Stimulated activated naive CD8-positive, alpha-beta T cell treated with anti-CD3 and anti-CD28 coated beads, Interleukin-15, Interleukin-2, amounts not matched to agents 100 ng/mL and 50 ng/mL, for 24 hours (primary cell): ENCODE measurements around the gene ATP2C2.

ENCODE experiments used
- H3K27ac Mint-ChIP-seq: one replicate; pipeline ENCODE4 v1.8.0; 2021; ENCODE audit warnings: mild to moderate bottlenecking, mixed read lengths
- H3K27me3 Mint-ChIP-seq: one replicate; pipeline ENCODE4 v1.8.0; 2021; ENCODE audit warnings: mixed read lengths
- H3K36me3 Mint-ChIP-seq: one replicate; pipeline ENCODE4 v1.8.0; 2021; ENCODE audit warnings: low read depth, mixed read lengths
- H3K4me1 Mint-ChIP-seq: one replicate; pipeline ENCODE4 v1.8.0; 2021; ENCODE audit warnings: low read depth, mixed read lengths
- H3K4me3 Mint-ChIP-seq: one replicate; pipeline ENCODE4 v1.8.0; 2021; ENCODE audit warnings: mild to moderate bottlenecking, mixed read lengths
- H3K9me3 Mint-ChIP-seq: one replicate; pipeline ENCODE4 v1.8.0; 2021; ENCODE audit warnings: mixed read lengths

The ATP2C2 gene

GRCh38 chr16:84482001-84482891 lies 113.9 kb downstream of the ATP2C2 start:
- Mint-ChIP-seq H3K4me1 (peaks cover 7% of the 10 kb centered on the region), H3K4me3 (no peak overlapping the region), H3K9me3 (no peaks in the 10 kb centered on the region), H3K36me3 (no peaks in the 10 kb centered on the region), H3K27ac (no peak overlapping the region), H3K27me3 (no peaks in the 10 kb centered on the region)

DNA sequence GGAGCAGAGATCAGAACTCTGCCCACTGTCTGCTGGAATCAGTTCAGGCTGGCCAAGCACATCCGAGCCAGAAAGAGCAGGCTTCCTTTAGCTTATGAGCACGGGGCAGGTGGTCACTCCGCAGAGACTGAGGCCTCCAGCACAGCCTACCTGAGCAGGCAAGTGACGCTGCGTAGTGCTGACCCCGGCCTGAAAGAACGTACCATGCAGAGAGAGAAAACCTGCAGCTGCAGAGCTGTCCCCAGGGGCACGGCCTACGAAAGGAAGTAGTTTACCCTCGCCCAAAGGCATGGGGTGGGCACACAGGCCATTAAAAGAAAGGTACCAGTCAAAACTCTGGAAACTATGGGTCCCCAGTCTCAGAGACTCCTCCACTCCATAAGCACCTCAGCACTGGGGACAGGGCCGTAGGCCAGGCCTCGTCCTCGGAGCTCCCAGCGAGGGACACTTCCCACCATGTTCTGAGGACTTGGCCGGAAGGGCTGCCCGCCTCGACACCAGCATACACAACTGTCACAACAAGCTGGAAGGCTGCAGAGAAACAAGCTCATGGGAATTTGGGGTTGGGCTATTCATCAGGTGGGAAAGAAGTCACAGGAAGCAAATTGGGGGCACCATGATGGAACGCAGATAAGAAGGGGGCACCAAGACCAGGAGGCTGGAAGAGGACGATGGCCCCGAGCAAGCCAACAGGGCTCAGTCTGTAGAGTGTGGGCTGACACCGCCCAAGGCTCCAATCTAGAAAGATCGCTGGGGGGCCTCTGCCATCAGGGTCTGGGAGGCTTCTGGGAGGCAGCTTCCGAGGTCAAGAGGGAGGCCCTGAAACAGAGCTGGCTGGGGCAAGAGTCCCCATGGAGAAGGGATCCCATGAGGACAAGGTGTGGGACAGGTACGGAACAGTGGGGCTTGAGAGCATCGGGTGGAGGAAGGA lies 114.9 kb downstream of the ATP2C2 start:
- H3K27ac Mint-ChIP-seq, result no peak overlapping the region
- no peak overlapping the region for H3K4me3 Mint-ChIP-seq
- H3K9me3 Mint-ChIP-seq, result no peaks in the 10 kb centered on the region
- no peaks in the 10 kb centered on the region for H3K36me3 Mint-ChIP-seq
- H3K4me1 Mint-ChIP-seq, result peaks cover 6% of the 10 kb centered on the region
- no peaks in the 10 kb centered on the region for H3K27me3 Mint-ChIP-seq

- Mint-ChIP-seq H3K27me3 (no peaks in the 10 kb centered on the region), H3K4me1 (no peaks in the 10 kb centered on the region), H3K9me3 (no peaks in the 10 kb centered on the region), H3K4me3 (no peak overlapping the region), H3K36me3 (no peaks in the 10 kb centered on the region), H3K27ac (no peak overlapping the region)
Measured at GRCh38 chr16:84483882-84484565, 115.7 kb downstream of the ATP2C2 start.

DNA sequence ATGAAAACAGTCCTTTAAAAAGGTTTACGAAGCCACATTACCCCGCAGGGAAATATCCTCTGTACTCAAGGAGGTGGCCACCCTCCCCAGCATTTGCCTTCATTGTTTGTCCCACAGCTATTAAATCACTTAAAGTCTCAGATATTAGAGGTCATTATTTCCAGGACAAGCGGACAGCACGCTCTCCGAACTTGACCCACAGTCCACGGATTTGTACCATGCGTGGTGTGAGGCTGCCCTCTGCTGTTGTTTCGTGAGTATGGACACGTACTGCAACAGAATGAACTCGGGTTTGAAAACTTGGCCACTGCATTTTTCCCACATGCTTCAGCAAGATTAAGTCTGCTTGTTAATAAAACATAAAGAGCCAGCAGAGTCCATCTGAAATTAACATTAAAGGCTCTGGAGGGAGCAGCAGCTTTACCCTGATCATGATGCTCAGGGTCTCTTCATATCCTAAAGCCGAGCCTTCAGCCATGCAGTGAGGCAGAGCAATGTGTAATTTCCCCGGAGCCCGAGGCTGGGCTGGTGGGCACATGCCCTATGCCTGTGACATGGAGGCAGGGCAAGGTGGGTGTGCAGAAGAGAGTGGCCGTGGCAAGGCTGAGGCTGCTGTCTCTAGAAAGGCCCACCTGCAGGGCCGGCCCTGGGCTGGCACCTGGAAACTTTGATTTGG lies 116.4 kb downstream of the ATP2C2 start:
- no peak overlapping the region for H3K4me3 Mint-ChIP-seq
- no peaks in the 10 kb centered on the region for H3K4me1 Mint-ChIP-seq
- no peaks in the 10 kb centered on the region for H3K36me3 Mint-ChIP-seq
- H3K27me3 Mint-ChIP-seq, result no peaks in the 10 kb centered on the region
- H3K9me3 Mint-ChIP-seq, result no peaks in the 10 kb centered on the region
- H3K27ac Mint-ChIP-seq, result no peak overlapping the region

DNA sequence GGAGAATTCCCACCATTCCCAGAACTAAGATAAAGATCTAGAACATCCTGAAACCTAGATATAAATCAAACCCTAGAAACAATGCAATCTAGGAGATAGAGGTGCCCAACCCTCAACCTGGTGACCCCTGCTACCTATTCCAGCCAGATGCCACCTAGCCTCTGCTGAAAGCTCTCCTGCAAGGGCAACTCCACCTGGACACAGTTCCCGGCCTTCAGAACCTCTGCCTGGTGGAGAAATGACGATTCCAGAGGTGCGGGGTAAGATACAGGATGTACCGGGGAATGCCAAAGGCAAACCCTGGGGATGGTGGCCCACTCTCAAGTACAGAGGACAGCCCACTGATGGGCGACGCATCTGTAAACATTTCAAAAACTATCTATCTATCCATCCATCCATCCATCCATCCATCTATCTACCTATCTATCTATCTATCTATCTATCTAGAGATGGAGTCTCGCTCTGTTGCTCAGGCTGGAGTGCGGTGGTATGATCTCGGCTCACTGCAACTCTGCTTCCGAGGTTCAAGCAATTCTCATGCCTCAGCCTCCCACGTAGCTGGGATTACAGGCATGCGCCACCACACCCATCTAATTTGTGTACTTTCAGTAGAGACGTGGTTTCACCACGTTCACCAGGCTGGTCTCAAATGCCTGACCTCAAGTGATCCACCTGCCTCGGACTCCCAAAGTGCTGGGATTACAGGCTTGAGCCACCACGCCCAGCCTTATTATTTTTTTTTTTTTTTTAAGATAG lies 117.1 kb downstream of the ATP2C2 start:
- Mint-ChIP-seq H3K4me3 (no peak overlapping the region), H3K36me3 (no peaks in the 10 kb centered on the region), H3K4me1 (no peaks in the 10 kb centered on the region), H3K27ac (no peak overlapping the region), H3K27me3 (no peaks in the 10 kb centered on the region), H3K9me3 (no peaks in the 10 kb centered on the region)

- H3K4me3 Mint-ChIP-seq, result no peak overlapping the region
- H3K27ac Mint-ChIP-seq, result no peak overlapping the region
- no peaks in the 10 kb centered on the region for H3K36me3 Mint-ChIP-seq
- no peaks in the 10 kb centered on the region for H3K9me3 Mint-ChIP-seq
- no peaks in the 10 kb centered on the region for H3K27me3 Mint-ChIP-seq
- no peaks in the 10 kb centered on the region for H3K4me1 Mint-ChIP-seq
Measured at GRCh38 chr16:84486126-84486525, 117.8 kb downstream of the ATP2C2 start.

DNA sequence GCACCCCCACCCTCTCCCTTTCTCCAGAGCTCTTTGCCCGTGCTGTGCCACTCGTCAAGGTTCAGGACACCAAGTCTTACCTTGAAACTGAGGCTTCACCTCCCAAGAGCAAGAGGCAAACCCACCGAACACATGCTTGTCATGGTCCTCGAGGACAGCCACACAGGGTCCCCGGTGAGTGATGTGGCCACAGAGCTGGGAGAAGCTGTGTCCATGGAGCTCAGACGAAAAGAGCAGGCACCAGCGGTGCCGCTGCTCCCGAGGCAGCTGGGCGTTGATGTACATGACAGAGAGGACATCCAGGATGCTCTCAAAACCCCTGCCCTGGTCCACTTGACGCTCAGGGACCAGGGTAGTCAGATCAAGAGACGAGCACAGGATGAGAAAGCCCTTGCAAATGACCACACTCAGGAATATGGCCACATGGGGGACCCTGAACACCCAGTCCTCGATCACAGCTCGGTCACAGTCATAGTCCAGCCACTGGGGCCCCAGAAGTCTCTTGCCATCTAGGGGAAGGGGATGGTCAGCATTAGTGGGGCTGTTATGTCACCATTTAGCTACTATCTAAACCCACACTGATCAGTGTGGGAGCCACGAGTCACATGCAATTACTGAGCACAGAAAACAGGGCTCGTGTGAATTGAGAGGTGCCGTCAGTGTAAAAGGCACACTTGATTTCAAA lies 118.4 kb downstream of the ATP2C2 start:
- Mint-ChIP-seq H3K36me3 (peaks cover under 1% of the 10 kb centered on the region), H3K27me3 (no peaks in the 10 kb centered on the region), H3K4me1 (no peaks in the 10 kb centered on the region), H3K27ac (no peak overlapping the region), H3K9me3 (no peaks in the 10 kb centered on the region), H3K4me3 (no peak overlapping the region)

DNA sequence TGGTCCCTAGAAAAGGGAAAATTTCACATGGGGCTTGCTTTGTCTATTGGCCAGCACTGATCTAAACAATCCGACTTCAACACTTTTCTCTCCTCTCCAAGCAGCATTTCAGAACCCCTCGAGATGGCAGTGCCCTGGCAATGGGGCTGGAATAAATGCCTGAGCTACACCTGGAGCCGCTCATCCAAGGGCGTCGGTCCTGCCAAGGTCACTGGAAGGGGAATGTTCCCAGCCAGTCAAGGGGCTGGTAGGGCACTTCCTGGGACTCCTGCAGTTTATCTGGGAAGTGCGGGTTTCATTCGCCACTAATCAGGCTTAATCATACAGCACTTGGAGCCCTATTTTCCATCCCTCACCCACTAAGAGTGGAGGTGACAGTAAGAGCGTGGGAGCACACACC lies 119.0 kb downstream of the ATP2C2 start:
- Mint-ChIP-seq H3K27me3 (no peaks in the 10 kb centered on the region), H3K4me3 (no peak overlapping the region), H3K36me3 (peaks cover 4% of the 10 kb centered on the region), H3K9me3 (no peaks in the 10 kb centered on the region), H3K27ac (no peak overlapping the region), H3K4me1 (no peaks in the 10 kb centered on the region)

DNA sequence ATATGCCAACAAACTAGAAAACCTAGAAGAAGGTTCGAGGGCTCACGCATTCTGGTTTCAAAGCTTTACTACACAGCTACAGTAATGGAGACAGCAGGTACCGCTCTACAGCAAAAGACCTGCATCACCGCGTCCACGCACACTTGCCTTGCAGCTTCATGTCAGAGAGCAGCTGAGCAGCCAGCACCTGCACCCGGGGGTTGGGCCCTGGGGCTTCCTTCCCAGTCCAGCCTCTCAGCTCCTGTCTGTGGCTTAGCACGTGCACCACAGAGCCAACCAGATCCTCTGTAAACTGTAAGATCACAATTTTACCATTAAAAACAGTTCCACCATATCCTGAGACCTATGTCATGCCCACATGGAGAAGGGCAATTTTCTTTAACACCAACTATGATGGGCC lies 120.8 kb downstream of the ATP2C2 start:
- H3K36me3 Mint-ChIP-seq, result peaks cover 17% of the 10 kb centered on the region
- no peak overlapping the region for H3K27ac Mint-ChIP-seq
- no peaks in the 10 kb centered on the region for H3K27me3 Mint-ChIP-seq
- H3K9me3 Mint-ChIP-seq, result peaks cover 5% of the 10 kb centered on the region
- no peaks in the 10 kb centered on the region for H3K4me1 Mint-ChIP-seq
- no peak overlapping the region for H3K4me3 Mint-ChIP-seq

DNA sequence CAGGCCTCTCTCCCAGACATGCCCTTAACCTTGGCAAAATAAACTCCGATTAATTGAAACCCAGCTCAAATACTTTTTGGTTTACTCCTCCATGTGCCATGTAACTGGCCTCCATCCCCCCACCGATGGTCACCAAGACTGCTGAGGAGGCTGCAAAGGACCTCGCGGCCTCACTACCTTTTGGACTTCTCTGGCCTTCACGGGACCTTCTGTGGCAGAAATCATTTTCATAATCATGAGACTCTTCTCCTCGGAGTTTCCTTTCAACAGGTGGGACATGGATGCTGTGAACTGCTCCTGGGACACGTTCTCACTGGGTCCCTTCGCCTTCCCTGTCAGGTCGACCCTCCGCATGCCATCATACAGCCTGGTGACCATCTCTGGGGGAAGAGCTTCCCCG lies 127.2 kb downstream of the ATP2C2 start:
- H3K9me3 Mint-ChIP-seq, result peaks cover 10% of the 10 kb centered on the region
- H3K27ac Mint-ChIP-seq, result no peak overlapping the region
- H3K4me3 Mint-ChIP-seq, result no peak overlapping the region
- no peaks in the 10 kb centered on the region for H3K27me3 Mint-ChIP-seq
- no peaks in the 10 kb centered on the region for H3K4me1 Mint-ChIP-seq
- peaks cover 45% of the 10 kb centered on the region for H3K36me3 Mint-ChIP-seq

DNA sequence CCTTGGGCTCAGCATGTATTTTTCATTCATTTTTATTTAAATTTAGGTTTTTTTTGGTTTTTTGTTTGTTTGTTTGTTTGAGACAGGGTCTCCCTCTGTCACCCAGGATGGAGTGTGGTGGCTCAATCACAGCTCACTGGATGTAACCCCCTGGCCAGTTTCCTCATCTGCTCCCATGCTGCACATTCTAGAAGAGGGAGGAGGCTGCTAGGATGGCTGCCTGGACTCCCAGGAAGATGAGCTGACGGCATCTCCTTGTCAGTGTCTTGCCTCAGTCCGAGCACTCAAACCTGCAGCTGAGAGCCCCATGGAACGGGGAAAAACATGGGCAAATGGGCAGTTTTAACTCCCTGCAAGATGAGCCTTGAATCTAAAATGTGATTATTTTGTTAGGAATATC lies 128.7 kb downstream of the ATP2C2 start:
- H3K36me3 Mint-ChIP-seq, result peaks cover 42% of the 10 kb centered on the region
- H3K27ac Mint-ChIP-seq, result no peak overlapping the region
- peaks cover 10% of the 10 kb centered on the region for H3K9me3 Mint-ChIP-seq
- no peaks in the 10 kb centered on the region for H3K4me1 Mint-ChIP-seq
- H3K27me3 Mint-ChIP-seq, result no peaks in the 10 kb centered on the region
- H3K4me3 Mint-ChIP-seq, result no peak overlapping the region

GRCh38 chr16:84497418-84498222 lies 129.3 kb downstream of the ATP2C2 start:
- Mint-ChIP-seq H3K4me3 (no peak overlapping the region), H3K27me3 (no peaks in the 10 kb centered on the region), H3K4me1 (no peaks in the 10 kb centered on the region), H3K27ac (no peak overlapping the region), H3K36me3 (peaks cover 42% of the 10 kb centered on the region), H3K9me3 (peaks cover 10% of the 10 kb centered on the region)

DNA sequence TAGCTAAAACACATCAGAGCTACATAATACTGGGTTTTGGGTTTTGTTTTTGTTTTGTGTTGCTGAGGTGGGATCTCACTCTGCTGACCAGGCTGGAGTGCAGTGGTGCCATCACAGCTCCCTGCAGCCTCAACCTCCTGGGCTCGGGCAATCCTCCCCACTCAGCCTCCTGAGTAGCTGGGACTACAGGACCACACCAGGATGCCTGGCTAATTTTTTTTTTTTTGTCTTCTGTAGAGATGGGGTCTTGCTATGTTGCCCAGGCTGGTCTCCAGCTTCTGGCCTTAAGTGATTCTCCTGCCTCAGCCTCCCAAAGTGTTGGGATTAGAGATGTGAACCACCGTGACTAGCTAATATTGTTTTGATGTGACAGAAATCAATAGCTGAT lies 129.9 kb downstream of the ATP2C2 start:
- Mint-ChIP-seq H3K27ac (no peak overlapping the region), H3K9me3 (peaks cover 6% of the 10 kb centered on the region), H3K27me3 (no peaks in the 10 kb centered on the region), H3K4me1 (no peaks in the 10 kb centered on the region), H3K4me3 (no peak overlapping the region), H3K36me3 (peaks cover 37% of the 10 kb centered on the region)
